HG03103 (cell line): ENCODE measurements around the gene ANKS1B.

Experiments
- ATAC-seq: cut with Tn5 transposase; IDR thresholded peaks from one replicate; pipeline ENCODE4 v1.9.1; 2021; ENCODE audit warnings: low read depth; ENCODE audit not compliant: unreplicated experiment

Gene ANKS1B

DNA sequence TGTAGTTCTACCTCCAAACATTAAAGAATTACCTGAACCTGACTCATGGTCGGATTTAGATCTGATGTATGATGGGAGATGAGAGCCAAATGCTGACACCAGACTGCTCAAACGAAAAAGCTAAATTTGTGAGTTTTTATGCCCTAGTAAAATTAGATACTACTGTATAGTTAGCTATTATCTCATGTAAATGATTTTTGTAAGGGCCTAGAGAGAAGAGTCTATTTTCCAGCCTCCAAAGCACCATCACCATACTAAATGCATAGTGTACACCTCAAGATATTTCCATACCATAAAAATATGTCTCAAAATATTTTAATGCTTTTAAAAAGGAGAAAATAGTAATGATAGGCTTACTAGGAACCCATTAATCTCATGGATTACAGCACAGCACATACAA is 18.3 kb downstream of the ANKS1B start:
- ATAC-seq = no peak

DNA sequence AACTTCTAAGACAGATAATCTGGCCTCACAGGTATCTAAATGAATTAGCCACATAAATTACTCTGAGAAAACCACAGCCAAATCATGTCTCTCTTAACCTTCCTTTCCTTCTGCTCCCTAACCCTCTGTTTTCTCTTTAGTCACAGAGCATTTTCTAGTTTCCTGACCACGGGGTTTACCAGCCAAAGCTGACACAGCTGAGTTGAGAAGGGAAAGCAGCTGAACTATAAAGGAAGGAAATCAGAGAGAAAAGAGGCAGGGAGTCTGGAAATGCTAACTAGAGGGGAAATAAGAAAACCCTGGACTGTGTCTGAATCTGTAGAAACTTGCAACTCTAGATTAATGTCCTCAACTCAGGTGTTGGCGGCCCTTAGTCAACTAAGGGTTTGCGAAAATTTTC is 24.4 kb downstream of the ANKS1B start:
- no peak for ATAC-seq

DNA sequence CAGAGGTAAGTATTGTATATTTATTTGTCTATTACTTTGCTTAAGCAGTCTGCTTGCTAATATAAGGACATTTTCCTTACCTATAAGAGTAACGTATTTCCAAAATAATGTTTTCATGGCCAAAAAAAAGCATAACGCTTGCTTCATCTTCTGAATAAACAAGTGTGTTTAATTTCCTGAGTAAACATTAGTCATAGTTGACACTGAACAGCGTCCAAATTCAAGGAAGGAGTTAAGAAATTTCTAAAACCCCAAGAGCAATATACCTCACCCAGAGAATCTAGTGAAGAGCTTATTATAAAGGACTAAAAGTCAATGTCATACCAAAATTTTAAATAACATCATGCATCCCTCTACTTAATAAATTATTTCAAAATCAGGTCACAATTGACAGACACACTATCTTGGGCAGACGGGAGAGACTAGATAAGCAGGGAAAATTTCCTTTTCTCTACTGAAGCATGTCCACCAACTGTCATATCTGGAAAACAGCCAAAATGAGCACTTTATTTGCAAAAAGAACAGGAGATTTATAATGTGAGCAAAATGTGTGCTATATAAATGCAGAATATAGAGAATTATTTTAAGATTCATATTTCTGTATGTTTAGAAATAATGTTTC is 25.1 kb downstream of the ANKS1B start:
- ATAC-seq = no peak

DNA sequence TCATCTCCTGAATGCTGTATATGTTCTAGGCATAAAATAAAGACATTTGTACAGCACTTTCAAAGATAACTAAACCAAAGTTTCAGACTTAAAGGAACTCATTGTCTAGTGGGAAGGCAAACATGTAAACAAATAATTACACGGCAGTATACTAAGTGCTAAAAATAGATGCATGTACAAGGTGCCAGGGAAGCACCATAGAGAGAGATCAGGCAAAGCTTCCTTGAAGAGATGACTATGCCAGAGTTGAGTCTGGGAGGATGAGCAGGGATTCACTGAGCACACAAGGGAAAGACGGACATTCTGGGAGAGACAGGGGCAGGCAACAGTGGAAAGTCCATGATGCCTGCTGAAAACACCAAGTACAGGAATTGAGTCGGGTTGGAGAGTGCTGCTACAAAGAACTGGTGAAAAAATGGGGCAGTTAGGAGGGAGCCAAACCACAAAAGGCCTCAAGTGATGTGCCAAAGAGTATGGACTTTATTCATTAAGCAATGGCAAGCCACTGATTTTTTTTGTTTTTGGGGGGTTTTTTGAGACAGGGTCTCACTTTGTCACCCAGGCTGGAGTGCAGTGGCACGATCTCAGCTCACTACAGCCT is 26.8 kb downstream of the ANKS1B start:
- no peak for ATAC-seq

DNA sequence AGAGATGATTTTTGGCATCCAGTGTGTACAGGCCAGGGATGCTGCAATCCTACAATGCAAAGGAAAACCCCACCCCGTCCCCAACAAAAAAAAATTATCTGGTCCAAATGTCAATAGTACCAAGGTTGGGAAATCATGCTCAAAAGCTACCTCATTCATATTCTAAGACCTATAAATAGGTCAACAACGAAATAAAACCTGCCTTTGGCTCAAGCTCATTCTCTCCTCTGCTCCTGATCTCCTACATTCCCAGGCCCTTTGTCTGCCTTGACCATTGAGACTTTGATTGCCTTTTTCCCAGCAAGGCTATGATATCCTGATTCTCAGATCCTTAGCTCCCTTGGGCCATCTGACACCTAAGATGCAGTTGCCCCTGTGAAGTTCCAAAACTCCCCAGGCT is 30.0 kb downstream of the ANKS1B start:
- ATAC-seq = no peak

DNA sequence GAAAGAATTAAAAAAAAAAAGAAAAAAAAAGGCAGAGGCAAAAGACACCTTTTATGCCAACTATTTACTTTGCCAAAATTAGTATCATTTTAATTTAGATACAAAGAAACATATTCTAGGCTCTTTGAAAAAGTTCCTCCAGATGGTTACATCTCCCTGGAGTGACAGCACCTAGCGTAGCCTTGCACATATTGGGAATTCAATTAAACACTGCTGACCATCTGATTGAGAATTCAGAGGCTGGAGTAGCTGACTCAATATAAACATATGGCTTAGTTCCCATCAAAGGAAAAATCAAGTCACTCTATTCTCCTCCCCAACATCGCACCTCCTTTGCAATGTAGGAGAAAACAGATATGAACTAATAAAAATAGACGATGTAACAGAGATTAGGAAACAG is 36.4 kb downstream of the ANKS1B start:
- ATAC-seq = no peak

DNA sequence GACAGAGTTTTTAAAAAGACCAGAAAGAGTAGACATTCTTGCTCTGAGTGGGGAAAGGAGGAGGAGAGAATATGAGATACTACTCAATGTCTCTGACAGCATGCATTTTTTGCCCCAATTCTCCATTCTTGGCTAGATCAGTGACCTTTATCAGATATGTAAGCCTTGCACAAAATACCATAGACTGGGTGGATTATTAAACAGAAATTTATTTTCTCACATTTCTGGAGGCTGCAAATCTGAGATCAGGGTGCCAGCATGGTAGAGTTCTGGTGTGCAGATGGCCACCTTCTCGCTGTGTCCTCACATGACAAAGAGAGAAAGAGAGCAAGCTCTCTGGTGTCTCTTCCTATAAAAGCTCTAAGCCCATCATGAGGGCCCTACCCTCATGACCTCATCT is 38.6 kb downstream of the ANKS1B start:
- ATAC-seq = no peak

DNA sequence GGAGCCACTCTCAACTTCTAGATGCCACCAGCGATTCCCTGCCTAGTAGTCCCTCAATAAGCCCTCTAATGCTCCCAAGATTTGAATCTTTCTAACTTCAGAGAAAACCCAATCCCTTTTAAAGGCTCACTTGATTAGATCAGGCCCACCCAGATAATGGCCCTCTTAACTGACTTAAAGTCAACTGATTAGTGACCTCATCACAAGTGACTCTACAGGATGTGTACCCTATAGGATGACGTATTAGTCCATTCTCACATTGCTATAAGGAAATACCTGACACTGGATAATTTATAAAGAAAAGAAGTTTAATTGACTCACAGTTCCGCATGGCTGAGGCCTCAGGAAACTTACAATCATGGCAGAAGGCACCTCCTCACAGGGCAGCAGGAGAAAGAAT is 49.1 kb downstream of the ANKS1B start:
- no peak for ATAC-seq

DNA sequence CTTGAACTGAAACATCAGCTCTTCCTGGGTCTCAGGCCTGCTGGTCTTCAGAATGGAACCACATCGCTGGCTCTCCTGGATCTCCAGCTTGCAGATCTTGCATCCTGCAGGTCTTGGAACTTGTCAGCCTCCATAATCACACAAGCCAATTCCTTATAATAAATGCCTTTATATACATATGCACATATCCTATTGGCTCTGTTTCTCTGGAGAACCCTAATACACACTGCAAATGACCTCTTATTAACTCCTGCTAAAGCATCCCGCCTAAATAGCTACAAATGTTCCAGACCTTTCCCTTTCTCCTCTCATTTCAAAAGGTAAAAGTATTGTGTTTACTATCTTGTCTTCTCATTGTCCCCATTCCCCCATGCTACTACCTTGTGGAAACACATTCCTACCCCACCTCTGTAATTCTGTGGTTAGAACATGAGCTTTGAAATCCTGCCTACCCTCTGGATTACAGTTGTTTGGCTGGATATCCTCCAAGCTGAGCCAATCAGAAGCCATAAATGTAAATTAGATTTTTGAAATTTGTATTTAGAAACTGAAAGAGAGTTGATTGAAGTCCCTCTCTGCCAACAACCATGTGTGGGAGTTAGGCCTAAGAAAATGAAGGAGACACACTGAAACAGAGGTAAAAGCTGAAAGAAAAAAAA is 58.1 kb downstream of the ANKS1B start:
- ATAC-seq = no peak

DNA sequence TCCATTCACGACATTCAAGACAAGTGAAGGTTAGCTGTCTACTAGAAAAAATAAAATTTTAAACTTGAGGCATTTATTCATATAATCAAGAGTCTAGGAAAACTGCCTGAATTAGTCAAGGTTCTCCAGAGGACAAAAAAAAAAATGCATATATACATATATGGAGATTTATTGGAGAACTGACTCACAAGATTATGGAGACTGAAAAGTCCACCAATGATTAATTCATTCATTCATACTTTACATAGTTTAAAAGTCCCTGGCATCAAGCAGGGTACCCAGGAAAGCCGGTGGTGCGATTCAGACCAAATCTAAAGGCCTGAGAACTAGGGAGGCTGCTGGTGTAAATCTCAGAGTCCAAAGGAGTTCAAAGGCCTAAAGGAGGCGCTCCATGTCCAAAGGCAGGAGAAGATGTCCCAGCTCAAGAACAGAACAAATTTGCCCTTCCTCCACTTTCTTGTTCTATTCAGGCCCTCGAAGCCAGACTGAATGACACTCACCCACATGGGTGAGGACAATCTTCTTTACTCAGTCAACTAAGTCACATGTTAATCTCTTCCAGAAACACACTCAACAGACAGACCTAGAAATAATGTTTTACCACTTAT is 64.3 kb downstream of the ANKS1B start:
- ATAC-seq = no peak

DNA sequence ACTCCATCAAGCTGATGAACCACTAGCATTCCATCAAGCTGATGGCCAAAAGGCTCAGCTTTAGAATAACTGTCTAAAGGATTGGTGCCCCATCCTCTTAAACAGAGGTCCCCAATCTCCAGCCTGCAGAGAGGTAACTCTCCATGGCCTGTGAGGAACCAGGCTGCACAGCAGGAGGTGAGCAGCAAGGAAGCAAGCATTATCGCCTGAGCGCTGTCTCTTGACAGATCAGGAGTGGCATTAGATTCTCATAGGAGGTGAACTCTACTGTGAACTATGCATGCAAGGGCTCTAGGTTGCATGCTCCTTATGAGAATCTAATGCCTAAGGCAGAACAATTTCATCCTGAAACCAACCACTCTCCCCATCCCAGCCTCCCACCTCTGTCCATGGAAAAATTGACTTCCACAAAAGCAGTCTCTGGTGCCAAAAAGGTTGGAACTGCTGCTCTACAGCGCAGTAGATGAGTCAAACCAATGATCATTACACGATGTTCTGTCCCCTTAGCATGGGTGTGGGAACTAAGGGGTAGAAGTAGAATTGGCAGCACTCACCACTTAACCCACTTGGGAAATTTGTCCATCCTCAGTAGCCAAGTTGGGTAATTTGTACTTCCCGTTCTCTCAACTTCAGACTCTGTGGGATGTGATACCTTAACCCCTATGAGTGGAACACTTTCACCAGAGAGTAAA is 66.9 kb downstream of the ANKS1B start:
- ATAC-seq = no peak

DNA sequence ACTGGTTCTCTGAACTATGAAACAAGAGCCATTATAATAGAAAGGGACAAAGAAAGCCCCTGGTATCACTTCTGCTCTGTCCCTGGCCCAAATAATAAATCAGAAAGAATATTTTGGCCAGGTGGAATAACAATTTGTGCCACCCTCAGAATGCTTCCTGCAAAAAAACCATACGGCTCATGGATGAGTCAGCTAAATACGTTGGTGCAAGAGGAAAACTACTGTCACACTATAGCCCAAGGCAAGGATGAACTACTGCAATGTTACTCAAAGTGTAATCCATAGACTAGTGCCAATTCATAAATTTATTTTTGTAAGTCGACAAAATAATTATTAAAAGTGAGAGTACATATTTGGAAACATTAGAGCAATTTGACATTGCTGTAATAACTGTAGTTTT is 68.2 kb downstream of the ANKS1B start:
- ATAC-seq = no peak

DNA sequence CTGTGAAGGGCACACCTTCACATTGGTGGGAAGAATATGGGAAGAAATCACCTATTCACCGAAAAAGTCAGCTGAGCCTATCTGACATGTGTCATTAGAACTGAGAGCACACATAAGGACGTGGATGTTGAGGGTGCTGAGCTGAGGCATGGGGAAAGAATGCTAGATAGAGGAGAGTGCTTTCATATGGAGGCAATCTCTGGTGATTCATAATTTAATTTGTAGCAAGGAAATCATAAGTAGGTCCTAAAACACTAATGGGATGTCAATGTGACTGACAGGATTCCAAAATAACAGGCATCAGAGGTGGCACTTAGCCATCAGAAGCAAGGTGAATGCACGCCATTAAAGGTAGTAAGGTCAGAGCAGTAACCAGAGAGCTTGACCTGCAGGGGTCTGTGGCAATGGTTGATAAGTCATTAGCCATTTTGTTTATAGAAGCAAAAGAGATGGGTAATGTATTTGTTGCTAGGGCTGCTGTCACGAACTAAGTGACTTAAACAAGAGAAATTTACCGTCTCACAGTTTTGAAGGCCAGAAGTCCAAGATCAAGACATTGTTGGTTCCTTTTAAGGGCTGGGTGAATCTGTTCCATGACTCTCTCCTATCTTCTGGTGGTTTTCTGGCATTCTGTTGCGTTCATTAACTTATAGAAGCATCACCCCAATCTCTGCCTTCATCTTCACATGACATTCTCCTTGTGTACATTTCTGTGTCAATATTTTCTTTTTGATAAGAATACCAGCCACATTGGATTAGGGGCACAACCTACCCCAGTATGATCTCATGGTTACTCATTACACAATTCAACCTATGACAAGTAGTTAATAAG is 69.3 kb downstream of the ANKS1B start:
- ATAC-seq = no peak

DNA sequence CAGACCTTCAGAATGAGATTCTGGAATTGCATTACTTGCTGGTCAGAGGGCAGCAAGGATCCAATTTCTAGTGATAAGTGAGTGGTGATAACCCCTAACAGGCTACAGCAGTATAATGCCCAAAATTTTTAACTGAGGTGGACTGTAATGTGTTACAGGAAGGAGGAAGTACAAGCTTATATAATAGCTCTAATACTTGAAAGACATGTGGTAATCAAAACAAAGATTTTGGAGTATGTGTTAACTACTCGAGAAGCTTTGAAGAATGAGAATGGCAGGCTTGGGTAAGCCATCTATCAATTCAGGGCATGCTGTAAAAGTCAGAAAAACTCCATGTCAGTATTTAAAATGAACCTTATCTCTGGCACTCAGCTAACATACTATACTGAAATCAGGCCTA is 70.5 kb downstream of the ANKS1B start:
- ATAC-seq = no peak

DNA sequence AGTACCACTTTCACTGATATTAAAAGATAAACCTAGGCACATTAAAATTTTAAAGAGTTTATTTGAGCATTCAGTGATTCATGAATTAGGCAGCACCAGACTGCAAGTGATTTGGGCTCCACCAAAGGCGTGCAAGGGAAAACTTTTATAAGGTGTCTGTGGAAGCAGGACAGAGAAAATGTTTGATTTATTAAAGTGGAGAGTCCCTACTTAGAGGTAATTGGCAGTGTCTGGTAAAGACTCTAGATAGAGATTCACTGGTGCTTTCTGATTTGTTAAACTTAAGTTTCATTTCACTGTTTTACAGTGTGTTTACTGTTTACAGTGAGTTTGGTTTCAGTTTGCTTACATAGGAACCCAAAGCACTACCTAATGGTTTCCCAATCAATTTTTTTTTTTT is 72.8 kb downstream of the ANKS1B start:
- peak; percentile 79 for ATAC-seq

DNA sequence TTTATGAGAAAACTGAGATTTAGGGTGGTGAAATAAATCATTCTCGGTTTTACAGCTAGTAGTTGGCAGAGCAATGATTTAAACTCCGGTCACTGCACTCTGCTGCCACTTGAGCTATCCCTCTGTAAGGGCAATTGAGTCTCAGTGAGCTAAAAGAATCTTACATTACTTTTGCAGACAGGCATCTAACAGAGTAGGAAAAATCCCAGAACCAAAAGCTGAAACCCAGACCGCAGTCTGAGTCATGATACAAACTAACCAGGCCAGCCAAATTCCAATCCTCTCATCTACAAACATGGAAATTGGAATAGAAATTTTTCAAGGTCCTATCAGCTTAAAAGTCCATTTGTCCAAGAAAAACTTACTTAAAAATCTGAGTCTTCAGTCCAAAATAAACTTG is 73.7 kb downstream of the ANKS1B start:
- ATAC-seq = no peak

DNA sequence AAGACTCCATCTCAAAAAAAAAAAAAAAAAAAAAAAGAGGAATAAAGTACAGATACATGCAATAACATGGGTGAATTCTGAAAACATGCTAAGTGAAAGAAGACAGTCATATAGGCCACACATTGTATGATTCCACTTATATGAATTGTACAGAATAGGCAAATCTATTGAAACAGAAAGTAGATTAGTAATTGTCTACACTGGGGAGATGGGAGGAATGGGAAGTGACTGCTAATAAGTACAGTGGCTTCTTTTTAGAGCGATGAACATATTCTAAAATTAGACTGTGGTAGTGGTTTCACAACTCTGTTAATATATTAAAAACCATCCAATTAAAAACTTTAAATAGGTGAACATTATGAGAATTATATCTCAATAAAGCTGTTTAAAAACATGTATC is 74.4 kb downstream of the ANKS1B start:
- ATAC-seq = no peak

DNA sequence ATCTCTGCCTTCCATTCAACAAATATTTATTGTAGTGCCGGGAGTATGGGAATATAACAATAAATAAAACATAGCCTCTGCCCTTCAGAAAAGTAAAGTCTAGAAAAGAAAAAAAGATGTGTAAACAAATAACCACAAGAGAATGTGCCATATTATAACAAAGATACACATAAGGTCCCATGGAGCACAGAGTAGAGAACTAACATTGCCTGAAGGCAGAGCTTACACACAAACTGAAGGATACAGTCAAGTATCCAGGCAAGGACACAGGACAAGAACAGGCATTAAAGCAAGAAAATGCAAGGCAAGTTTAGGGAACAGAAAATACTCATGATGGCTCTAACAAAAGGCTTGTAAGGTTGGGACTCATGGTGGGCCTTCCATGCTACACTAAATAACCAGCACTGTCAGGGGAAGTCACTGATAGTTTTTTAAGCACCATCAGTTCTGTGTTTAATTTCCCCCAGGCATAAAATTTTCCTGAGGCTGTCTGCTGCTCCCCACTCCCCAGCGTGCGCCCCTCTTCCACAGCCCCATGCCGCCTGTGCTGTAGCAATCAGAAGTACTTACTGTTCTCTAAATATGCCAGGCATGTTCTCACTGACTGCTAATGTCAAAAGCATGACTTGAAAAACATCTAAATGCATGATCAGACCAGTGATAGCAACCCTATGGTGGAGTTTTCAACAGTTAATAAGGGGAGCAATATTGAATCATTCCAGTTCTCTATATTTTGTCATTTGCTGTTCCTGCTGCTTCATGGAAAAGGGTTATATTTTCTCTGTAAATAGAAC is 77.8 kb downstream of the ANKS1B start:
- ATAC-seq = no peak

DNA sequence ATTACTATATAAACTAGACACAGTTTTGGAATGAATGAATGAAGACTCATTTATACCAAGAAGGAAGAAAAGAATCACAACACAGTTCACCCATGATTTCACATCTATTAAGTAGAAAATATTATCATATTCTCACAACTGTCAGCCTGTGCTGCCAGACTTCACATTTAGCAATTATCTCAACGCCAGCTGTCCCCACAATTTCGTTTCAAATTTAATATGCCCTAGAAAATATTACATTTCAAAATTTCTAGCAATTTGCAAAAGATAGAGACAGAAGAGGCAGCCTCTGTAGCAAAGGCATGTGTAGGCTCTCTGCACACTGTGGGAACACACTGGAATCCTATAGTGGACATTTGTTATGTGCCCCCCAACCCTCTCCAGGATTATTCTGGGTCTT is 83.6 kb downstream of the ANKS1B start:
- no peak for ATAC-seq

DNA sequence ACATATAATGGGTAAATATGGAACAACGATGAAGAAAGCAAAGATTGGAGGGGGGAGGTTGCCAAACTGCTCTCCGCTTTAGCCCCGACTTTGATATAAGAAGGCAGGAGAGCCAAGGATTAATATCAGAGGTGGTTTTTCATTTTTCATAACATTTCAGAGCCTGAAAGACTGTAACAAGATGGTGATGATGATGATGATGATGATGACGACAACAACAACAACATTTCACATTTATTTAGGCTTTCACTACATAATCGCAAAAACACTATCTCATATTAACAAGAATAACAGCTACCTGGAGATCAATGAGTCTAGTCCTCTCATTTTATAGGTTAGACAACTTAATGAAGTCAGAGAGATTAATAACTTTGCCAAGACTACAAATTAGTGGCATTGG is 86.1 kb downstream of the ANKS1B start:
- ATAC-seq = no peak
